T-helper 9 cell (primary cell): ENCODE measurements around the gene MAST1.
"Not testable (repeated sequence)": the region's sequence is repeated elsewhere in the genome, so short reads cannot be mapped to it uniquely, and the experiment has no call there.

Source experiments
- DNase-seq: peaks from one replicate; pipeline ENCODE4 v3.0.0-alpha.2; 2020

Gene MAST1

DNA sequence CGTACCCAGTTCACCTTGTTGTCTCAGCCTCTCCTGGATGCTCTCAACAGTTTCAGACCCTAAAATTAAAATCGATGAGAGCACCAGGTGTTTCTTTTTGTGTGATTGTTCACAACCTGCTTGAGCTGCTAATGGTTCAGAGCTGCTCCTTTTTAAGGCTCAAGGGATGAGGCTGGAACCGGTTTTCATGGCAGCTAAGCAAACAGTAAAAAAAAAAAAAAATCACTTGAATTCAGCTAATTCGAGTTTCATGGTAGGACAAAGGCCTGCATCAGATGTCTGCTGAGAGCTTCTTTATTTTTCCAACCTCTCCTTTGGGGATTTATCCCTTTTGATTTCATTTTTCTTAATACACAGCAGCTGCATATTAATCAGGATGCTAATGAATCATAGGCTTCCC, 74.3 kb downstream of the MAST1 start:
- no peak for DNase-seq

DNA sequence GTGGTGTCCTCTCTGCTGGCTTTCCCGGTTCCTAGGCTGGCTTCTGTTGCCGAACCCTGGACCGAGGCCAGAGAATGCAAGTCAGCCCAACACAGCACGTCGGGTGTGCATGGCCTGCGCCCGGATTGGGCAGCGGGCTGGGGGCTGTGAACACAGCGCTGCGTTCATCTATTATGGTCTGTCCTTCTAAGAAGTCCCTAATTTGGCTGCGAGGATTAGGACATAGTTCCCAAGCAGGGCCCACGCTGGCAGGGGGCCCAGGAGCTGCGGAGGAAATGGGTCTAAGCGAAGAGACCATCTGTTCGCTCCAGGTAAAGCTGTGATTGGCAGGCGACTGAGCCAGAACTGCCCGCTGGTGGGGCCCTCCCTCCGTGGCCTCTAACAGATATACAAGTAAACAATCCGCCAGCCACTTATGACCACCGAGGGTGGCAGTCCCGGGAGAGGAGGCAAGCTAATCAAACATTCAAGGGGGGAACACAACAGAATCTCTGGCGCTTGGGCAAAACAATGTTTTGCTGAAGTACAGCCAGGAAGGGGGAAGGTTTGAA, 74.8 kb downstream of the MAST1 start:
- no peak for DNase-seq

DNA sequence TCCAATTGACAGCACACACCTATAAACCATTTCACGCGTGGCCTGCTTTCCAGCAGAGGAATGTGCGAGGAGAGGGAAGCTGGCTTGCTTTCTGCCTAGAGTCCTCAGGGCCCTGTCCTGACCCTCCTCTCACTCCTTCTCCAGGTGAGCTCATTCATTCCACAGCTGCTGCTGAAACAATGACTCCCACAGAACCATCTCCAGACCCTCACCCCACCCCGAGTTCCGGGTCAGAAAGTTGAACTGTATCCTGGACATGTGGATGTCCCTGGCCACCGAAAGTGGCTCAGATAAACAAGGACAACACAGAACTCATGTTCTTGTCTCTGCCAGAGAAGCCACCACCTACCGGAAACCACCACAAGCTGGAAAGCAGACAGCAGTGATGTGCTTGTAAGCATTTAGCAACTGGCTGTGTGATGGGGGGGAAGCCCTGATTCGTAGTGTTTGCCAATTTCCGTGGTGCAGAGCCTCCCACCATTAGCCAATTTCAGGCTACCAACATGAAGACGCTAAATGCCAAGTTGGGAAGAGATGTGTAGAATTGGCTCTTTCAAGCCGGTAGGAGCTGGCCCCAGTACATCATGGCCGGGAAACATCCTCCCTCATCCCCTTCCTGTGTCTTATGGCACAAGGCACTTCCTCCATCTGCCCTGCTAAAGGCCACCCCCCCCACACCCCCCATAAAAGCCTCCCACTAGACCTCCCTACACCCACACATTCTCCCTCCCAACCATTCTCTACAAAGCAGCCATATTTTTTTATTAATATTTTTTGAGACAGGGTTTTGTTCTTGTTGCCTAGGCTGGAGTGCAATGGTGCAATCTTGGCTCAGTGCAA, 75.8 kb downstream of the MAST1 start:
- peak; percentile 22 for DNase-seq

DNA sequence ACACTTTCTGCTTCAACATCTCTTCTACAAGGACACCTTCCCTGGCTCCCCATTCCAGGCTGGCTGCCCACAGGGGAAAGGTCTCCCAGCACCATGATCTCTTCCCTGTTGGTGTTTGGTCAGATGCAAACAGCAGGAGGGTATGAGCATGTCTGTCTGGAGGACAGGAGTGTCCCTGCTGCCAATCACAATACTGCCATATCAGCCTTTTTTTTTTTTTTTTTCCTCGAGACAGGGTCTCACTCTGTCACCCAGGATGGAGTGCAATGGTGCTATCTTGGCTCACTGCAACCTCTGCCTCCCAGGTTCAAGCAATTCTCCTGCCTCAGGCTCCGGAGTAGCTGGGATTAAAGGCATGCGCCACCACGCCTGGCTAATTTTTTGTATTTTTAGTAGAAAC, 77.5 kb downstream of the MAST1 start:
- not testable (repeated sequence) for DNase-seq

DNA sequence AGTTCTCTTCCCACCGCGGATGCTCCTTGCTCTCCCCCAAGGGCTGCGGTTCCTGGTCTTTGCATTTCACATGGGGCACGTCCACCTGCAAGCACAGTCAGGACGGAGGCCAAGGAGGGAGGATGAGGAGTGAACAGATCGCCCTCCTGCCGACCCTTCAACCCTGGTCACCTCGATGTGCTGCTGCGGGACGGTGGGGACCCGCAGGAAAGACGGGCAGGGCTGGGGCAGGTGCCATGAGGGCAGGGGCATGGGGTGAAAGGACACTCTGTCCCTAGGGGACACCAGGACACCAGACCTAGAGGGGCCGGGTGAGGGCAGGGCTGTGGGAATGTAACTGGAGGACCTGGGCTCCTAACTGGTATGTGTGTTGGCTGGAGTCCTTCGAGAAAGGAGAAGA, 79.9 kb downstream of the MAST1 start:
- DNase-seq, result no peak

DNA sequence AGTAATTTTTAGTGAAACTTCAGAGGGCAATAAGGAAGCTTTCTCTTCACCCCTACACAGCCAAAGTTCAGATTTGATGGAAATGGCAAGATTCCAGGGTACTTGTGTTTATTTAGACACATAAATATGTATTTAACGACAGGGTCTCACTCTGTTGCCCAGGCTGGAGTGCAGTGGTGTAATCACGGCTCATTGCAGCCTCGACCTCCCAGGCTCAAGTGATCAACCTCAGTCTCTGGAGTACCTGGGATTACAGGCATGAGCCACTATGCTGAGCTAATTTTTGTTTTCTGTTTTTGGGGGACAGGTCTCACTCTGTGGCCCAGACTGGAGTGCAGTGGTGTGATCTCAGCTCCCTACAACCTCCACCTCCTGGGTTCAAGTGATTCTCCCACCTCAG, 82.7 kb downstream of the MAST1 start:
- DNase-seq, result no peak

DNA sequence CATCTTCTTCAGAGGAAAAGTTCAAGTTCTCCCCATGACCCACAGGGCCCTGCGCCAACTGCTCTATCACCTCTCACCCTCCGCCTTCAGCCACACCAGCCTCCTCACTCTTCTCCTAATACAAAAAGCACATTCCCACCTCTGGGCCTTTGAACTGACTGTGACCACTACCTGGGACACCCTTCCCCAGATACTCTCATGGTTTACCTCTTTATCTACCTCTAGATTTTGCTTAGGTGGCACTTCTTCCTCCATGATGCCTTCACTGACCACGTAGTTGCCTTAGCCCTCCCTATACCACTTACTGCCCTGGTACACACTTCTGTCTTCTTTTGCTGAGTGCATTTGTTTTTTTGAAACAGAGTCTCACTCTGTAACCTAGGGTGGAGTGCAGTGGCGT, 84.6 kb downstream of the MAST1 start:
- DNase-seq, result no peak
